Epithelial cell of esophagus (primary cell): Measurements from ENCODE around the gene C8G.

Source experiments
- DNase-seq: peaks from one replicate; pipeline ENCODE4 v3.0.0; 2010; ENCODE audit warnings: low read depth
- H3K4me3 ChIP-seq: 2 replicates; pipeline ENCODE4 v1.5.1; 2011; ENCODE audit warnings: mild to moderate bottlenecking, low read length, control low read depth
- CTCF ChIP-seq: IDR thresholded peaks from 2 replicates; pipeline ENCODE4 v1.5.1; 2011; ENCODE audit warnings: low read depth, mild to moderate bottlenecking, low read length, control low read depth, inconsistent platforms; ENCODE audit not compliant: insufficient read depth; ENCODE audit errors: missing control alignments

The C8G gene

GRCh38 chr9:136944519-136945332 lies at the start of gene C8G, which contains the start of gene FBXW5:
C8G (plus strand) TSS chr9:136945243; CDS start chr9:136945321, 78 bp downstream.
FBXW5 (minus strand) TSS chr9:136944738; CDS start chr9:136944083, 655 bp downstream.
- H3K4me3 ChIP-seq = peak within 1 kb of the TSS; percentile 71
- peak; percentile 91 for DNase-seq
- peak; percentile 63 for TF ChIP-seq CTCF

- TF ChIP-seq CTCF = no peak
- H3K4me3 ChIP-seq = no peak overlapping the region
- DNase-seq = no peak
These were observed 49.0 kb upstream of the C8G start for GRCh38 chr9:136896027-136896426.

- H3K4me3 ChIP-seq = no peak overlapping the region
- DNase-seq = no peak
- no peak for TF ChIP-seq CTCF
These were observed 46.5 kb upstream of the C8G start for GRCh38 chr9:136898483-136899100.

- no peak overlapping the region for H3K4me3 ChIP-seq
- DNase-seq = peak; percentile 15
- TF ChIP-seq CTCF = no peak
These were observed 45.8 kb upstream of the C8G start for GRCh38 chr9:136899196-136899595.

GRCh38 chr9:136900556-136900955 lies 44.5 kb upstream of the C8G start:
- DNase-seq = no peak
- no peak overlapping the region for H3K4me3 ChIP-seq
- no peak for TF ChIP-seq CTCF

- no peak for TF ChIP-seq CTCF
- peak; percentile 71 for DNase-seq
- H3K4me3 ChIP-seq = no peak overlapping the region
These were observed 44.0 kb upstream of the C8G start for GRCh38 chr9:136900988-136901515.
